MG63 (cell line): ENCODE measurements around the gene ZFR. TPM values are rescaled to one million over a fixed set of nuclear protein-coding genes. Genes with fewer than 3 reads are reported as not detected.

Source experiments
- DNase-seq: peaks from one replicate; pipeline ENCODE4 v3.0.0-alpha.2; 2020
- H3K27me3 ChIP-seq: fragments of 250-450 bp; sonication (Bioruptor Pico); 2 replicates; pipeline ENCODE4 v1.5.1; 2020; ENCODE audit warnings: mild to moderate bottlenecking, moderate library complexity
- H3K36me3 ChIP-seq: fragments of 250-450 bp; sonication (Bioruptor Pico); 2 replicates; pipeline ENCODE4 v1.5.1; 2020; ENCODE audit warnings: mild to moderate bottlenecking, moderate library complexity
- H3K4me3 ChIP-seq: fragments of 250-450 bp; sonication (Bioruptor Pico); 2 replicates; pipeline ENCODE4 v1.5.1; 2020; ENCODE audit warnings: mild to moderate bottlenecking, moderate library complexity
- H3K9me3 ChIP-seq: fragments of 250-450 bp; sonication (Bioruptor Pico); 2 replicates; pipeline ENCODE4 v1.5.1; 2020; ENCODE audit warnings: mild to moderate bottlenecking, moderate library complexity
- total RNA-seq: library from RNA; depleted of rRNA; stranded (reverse); fragments of >200 nt; shearing (Covaris generic); gene quantifications from 2 replicates; pipeline ENCODE4 v1.2.3, GENCODE V29; 2014; ENCODE audit warnings: low replicate concordance

Gene ZFR
- total RNA-seq, 1 experiment from 2014 or later: 62.7 TPM

DNA sequence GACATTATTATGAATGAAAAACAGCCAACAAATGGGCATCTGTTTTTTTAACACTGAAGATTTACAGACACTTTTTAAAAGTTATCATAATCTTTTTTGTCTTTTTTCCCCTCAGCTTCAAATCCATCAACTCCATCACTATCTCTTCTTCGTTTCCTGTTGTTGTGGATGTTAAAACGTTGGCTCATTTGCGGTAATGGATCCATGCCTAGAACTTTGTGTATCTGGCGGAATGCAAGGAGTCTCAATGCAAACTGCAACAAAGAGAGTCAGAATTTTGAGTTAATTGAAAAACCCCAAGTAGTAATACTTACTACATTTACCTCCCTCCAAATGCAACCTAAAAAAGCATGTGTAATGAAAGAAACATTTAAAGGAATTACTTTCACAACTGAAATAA, 88.9 kb downstream of the ZFR start:
- Histone ChIP-seq H3K36me3 (peaks cover 62% of the 10 kb centered on the region), H3K9me3 (no peaks in the 10 kb centered on the region), H3K4me3 (no peak overlapping the region), H3K27me3 (no peaks in the 10 kb centered on the region)
- no peak for DNase-seq

GRCh38 chr5:32353420-32353819, 91.1 kb downstream of the ZFR start:
- Histone ChIP-seq H3K36me3 (peaks cover 53% of the 10 kb centered on the region), H3K9me3 (no peaks in the 10 kb centered on the region), H3K4me3 (no peak overlapping the region), H3K27me3 (no peaks in the 10 kb centered on the region)
- no peak for DNase-seq

DNA sequence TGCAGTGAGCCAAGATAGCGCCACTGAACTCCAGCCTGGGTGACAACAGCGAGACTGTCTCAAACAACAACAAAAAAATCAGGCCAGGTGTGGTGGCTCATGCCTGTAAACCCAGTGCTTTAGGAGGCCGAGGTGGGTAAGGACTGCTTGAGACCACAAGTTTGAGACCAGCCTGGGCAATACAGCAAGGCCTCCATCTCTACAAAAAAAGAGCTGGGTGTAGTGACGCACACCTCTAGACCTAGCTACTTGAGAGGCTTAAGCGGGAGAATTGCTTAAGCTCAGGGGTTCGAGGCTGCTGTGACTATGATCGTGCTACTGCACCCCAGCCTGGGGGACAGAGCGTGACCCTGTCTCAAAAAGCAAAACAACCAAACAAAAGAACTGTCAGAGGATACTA, 91.9 kb downstream of the ZFR start:
- Histone ChIP-seq H3K4me3 (no peak overlapping the region), H3K36me3 (peaks cover 47% of the 10 kb centered on the region), H3K9me3 (peaks cover 2% of the 10 kb centered on the region), H3K27me3 (no peaks in the 10 kb centered on the region)
- DNase-seq: no peak

DNA sequence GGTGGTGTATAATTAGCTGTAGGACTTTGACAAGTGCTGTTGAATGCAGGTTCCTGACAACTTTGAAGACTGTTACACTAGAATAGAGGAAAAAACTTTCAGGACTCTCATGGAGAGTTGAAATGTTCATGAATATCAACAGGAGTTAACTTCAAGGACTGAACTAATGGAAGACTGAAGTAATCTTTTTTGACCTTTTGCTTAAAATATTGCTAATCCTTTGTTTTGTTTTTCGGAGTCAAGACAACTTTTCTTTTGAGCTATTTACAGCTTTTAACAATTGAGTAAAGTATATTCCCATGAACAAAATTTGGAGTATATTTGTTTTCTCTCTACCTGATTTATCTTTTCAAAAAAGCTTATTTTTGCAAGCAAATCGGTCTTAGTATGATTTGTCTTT, 97.7 kb downstream of the ZFR start:
- Histone ChIP-seq H3K4me3 (no peak overlapping the region), H3K27me3 (no peaks in the 10 kb centered on the region), H3K36me3 (peaks cover 13% of the 10 kb centered on the region), H3K9me3 (peaks cover 17% of the 10 kb centered on the region)
- no peak for DNase-seq

DNA sequence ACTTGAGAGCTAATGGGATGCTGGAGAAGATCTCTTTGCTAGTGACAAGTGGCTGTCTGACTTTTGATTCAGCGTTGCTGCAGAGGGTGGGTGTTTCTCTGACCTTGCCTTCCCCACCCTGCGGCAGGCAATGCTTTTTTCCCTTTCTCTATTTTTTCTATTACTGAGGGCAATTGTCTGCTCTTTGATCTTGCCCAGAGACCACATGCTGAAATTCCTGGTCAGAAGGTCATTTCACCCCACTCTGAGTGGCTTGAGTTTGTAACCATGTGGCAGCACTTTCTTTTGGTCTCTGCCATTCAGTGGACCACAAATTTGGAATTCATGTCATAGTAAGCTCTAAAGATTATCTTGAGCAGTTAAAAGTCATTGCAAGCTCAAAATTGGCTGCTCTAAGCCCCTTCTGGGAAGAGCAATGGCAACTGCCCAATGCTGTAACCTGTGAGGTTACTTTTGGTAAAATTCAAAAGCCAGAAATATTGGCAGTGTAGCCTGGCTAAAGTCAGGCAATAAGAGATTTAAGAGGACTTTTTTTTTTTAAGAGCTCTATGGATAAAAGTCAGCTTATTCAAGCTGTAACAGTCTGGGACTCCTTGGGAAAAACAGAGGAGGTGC, 101.4 kb downstream of the ZFR start:
- Histone ChIP-seq H3K4me3 (no peak overlapping the region), H3K27me3 (no peaks in the 10 kb centered on the region), H3K36me3 (peaks cover 4% of the 10 kb centered on the region; the same call in 1 of the 2 replicates), H3K9me3 (peaks cover 38% of the 10 kb centered on the region)
- DNase-seq: no peak

DNA sequence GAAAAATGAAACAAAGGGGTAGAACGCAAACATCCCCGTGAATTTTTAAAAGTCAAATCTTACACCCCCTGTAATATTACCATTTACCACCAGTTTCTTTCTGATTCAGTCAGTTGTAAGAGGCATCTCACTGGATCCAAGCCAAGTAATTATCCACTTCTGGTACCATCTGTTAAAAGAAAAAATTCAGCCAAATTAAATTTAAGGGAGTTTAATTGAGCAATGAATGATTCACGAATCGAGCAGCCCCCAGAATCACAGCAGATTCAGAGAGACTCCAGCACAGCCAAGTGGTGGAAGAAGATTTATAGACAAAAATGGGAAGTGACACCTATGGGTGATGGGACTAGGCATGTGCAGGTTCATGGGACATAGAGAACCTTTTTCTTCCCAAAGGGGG, 101.9 kb downstream of the ZFR start:
- H3K4me3 ChIP-seq: no peak overlapping the region
- peaks cover 38% of the 10 kb centered on the region for H3K9me3 ChIP-seq
- DNase-seq: no peak
- H3K36me3 ChIP-seq: peaks cover 3% of the 10 kb centered on the region; the same call in 1 of the 2 replicates
- no peaks in the 10 kb centered on the region for H3K27me3 ChIP-seq

DNA sequence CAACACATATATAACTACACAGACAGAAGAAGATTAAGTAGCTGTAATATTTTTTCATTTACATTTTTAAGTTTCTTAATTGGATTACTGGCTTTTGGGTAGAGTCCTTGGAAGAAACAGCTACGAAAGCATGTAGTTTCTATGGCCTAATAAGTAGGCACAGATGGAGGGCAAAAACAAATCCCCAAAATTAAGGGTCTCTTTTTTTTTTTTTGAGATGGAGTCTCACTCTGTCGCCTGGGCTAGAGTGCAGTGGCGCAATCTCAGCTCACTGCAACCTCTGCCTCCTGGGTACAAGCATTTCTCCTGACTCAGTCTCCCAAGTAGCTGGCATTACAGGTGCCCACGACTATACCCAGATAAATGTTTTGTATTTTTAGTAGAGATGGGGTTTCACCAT, 104.7 kb downstream of the ZFR start:
- no peak for DNase-seq
- peaks cover 35% of the 10 kb centered on the region for H3K9me3 ChIP-seq
- no peaks in the 10 kb centered on the region for H3K27me3 ChIP-seq

DNA sequence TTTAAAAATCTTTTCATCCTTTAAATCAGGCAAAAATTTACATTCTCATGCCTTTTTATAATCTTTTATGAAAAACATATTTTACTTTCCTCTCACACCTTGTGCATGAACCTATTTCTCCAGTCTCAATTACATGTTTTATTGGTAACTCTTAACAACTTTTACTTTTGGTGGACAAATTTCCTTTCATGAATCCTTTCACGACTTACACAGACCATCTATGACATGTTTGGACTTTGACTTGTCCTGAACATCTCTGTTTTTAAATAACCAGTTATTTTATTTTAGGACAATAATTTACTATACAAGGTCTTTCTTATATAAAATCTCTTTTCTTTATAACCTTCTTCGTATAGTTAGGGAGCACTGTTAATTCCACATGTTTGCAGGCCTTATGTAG, 105.3 kb downstream of the ZFR start:
- no peaks in the 10 kb centered on the region for H3K27me3 ChIP-seq
- DNase-seq: no peak
- H3K9me3 ChIP-seq: peaks cover 35% of the 10 kb centered on the region
- no peak overlapping the region for H3K4me3 ChIP-seq
- no peaks in the 10 kb centered on the region for H3K36me3 ChIP-seq

More for the DNA sequence above, 104.7 kb downstream of the ZFR start:
- Histone ChIP-seq H3K4me3 (no peak overlapping the region), H3K36me3 (no peaks in the 10 kb centered on the region)

GRCh38 chr5:32332966-32333365, 111.6 kb downstream of the ZFR start:
- no peak overlapping the region for H3K4me3 ChIP-seq
- no peak for DNase-seq
- H3K27me3 ChIP-seq: no peaks in the 10 kb centered on the region
- H3K9me3 ChIP-seq: peaks cover 12% of the 10 kb centered on the region
- no peaks in the 10 kb centered on the region for H3K36me3 ChIP-seq

DNA sequence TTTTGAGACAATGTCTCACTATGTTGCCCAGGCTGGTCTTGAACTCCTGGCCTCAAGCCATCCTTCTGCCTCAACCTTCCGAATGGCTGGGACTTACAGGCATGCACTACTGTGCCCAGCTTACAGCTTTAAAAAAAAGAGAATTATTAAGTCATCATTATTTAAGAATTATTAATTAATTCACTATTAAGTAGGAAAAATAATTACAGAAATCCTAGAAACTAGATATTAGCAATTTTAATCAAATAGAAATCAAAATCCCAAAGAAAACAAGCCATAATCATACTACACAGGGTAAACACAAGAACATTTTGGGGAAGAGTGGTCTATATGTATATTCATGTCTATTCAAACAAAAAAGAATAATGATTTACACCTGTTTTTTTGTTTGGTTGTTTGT, 112.2 kb downstream of the ZFR start:
- H3K4me3 ChIP-seq: no peak overlapping the region
- no peak for DNase-seq
- H3K27me3 ChIP-seq: no peaks in the 10 kb centered on the region

GRCh38 chr5:32331935-32332274, 112.6 kb downstream of the ZFR start:
- Histone ChIP-seq H3K4me3 (no peak overlapping the region), H3K36me3 (no peaks in the 10 kb centered on the region), H3K9me3 (peaks cover 7% of the 10 kb centered on the region), H3K27me3 (no peaks in the 10 kb centered on the region)
- DNase-seq: no peak

More for the DNA sequence above, 112.2 kb downstream of the ZFR start:
- no peaks in the 10 kb centered on the region for H3K36me3 ChIP-seq
- H3K9me3 ChIP-seq: peaks cover 12% of the 10 kb centered on the region

DNA sequence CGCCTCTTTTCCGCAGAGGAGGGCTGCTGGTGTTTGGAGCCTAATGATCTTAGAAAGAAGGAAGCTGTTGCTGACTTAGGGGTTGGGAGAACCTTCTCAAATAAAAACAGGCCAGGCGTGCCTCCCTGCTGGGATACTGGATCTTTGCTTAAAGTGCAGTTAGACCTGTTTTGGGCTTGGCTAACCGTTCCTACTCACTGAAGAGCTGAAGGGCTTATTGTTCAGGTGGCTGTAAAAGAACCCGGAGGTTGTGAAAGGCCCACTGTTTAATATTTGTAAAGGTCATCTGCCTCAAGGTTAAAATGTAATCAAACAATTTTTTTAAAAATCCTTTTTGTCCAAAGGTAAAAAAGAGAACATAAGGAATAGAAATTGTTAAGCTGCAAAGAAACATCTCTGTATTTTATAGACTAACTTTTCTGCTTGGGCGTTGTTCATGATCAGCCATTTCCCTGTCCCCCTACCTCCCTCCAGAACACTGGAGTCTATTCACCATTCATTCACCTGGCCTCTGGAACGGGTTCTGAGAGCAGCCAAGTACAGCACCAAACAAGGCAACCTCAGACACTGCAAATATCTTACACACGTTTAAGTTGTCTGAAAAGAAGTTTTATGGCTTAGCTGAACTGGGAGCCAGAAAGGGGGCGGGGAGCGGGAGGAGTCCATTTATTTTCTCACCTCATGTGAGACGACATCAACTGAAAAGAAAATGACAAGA, 113.2 kb downstream of the ZFR start:
- H3K4me3 ChIP-seq: no peak overlapping the region
- no peaks in the 10 kb centered on the region for H3K36me3 ChIP-seq
- H3K9me3 ChIP-seq: peaks cover 2% of the 10 kb centered on the region
- no peak for DNase-seq
- H3K27me3 ChIP-seq: no peaks in the 10 kb centered on the region

- DNase-seq: no peak
- Histone ChIP-seq H3K4me3 (no peak overlapping the region), H3K9me3 (no peaks in the 10 kb centered on the region; the same call in 1 of the 2 replicates), H3K36me3 (no peaks in the 10 kb centered on the region), H3K27me3 (no peaks in the 10 kb centered on the region)
Observed at GRCh38 chr5:32330126-32330971, 114.2 kb downstream of the ZFR start.

GRCh38 chr5:32329395-32329834, 115.1 kb downstream of the ZFR start:
- H3K27me3 ChIP-seq: no peaks in the 10 kb centered on the region
- DNase-seq: peak; percentile 27

DNA sequence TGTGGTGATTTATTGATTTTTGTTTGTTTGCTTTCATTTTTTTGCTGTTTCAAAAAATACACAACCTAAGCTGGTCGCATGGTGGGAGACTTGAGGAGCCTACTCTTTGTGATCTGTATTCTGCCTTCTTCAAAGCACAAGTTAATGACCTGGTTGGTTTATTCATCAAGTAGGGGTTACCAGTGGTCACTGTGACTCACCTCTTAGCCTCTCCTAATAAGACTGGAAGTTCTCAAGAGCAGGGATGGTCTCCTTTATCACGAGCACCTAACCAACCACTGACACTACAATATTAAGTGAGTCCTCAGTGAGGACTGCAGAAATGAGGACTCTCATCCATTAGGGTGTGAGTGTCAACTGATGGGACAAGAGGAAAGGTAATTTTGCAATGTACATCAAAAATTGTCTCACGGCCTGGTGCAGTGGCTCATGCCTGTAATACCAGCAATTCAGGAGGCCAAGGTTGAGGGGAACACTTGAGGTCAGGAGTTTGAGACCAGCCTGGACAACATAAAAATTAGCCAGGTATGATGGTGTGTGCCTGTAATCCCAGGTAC, 118.2 kb downstream of the ZFR start:
- DNase-seq: no peak
- Histone ChIP-seq H3K27me3 (no peaks in the 10 kb centered on the region), H3K4me3 (no peak overlapping the region), H3K36me3 (no peaks in the 10 kb centered on the region), H3K9me3 (no peaks in the 10 kb centered on the region)

More at GRCh38 chr5:32329395-32329834, 115.1 kb downstream of the ZFR start:
- no peak overlapping the region for H3K4me3 ChIP-seq
- H3K9me3 ChIP-seq: no peaks in the 10 kb centered on the region
- no peaks in the 10 kb centered on the region for H3K36me3 ChIP-seq

DNA sequence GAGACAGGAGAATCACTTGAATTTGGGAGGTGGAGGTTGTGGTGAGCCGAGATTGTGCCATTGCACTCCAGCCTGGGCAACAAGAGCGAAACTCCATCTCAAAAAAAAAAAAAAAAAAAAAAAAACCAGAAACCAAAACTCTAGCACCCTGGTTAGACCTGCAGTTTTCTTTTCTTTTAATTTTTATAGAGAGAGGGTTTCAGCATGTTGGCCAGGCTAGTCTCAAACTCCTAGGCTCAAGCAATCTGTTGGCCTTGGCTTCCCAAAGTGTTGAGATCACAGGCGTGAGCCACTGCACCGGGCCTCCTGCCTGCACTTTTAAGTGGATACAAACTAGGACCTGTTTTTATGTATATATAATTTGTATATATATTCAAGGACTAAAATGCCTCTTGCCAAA, 118.9 kb downstream of the ZFR start:
- DNase-seq: no peak
- Histone ChIP-seq H3K9me3 (no peaks in the 10 kb centered on the region), H3K36me3 (no peaks in the 10 kb centered on the region), H3K27me3 (no peaks in the 10 kb centered on the region), H3K4me3 (no peak overlapping the region)

DNA sequence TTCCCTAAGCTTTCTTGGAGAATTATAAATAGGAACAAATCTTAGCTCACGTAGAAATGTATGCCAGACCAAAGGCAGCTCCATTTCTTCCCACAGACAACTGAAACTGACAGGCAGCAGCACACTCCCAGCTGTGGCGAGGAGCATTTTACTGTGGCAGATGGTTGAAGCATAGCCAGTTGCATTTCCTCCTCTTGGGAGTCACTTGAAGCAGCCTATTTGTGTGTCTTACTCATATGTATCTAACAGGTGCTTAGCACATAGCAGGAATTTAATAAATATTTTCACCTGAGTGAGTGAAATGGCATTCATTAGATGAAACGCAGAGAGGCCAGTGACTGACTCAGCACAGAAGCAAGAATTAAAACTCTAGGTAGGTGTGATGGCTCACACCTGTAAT, 119.5 kb downstream of the ZFR start:
- H3K9me3 ChIP-seq: no peaks in the 10 kb centered on the region
- H3K4me3 ChIP-seq: no peak overlapping the region
- no peak for DNase-seq
- H3K27me3 ChIP-seq: no peaks in the 10 kb centered on the region
- no peaks in the 10 kb centered on the region for H3K36me3 ChIP-seq
